ENCODE measurements around the gene TMEM250. TPM values are rescaled to one million over a fixed set of nuclear protein-coding genes. Genes with fewer than 3 reads are reported as not detected.
A peak's percentile ranks its signal among the peaks of the same experiment; 100 is the strongest.
"Not testable (repeated sequence)": the region's sequence is repeated elsewhere in the genome, so short reads cannot be mapped to it uniquely, and the experiment has no call there.

Gene TMEM250
- total RNA-seq, 2 donors from 2014 or later = 25.0 to 29.1 TPM

- no peak for DNase-seq (ENCODE audit: low spot score)
- intact Hi-C loops (cut with DNase I) = no loop called here
Observed at GRCh38 chr9:136104488-136104800, 14.2 kb downstream of the TMEM250 start.

GRCh38 chr9:136103651-136104487 lies 14.8 kb downstream of the TMEM250 start:
- intact Hi-C loops (cut with DNase I) = no loop called here
- DNase-seq (ENCODE audit: low spot score) = no peak

- intact Hi-C loops (cut with DNase I) = not testable (repeated sequence)
Observed at GRCh38 chr9:136101615-136102074, 17.0 kb downstream of the TMEM250 start.

GRCh38 chr9:136100700-136101614 lies 17.7 kb downstream of the TMEM250 start:
- intact Hi-C loops (cut with DNase I) = no loop called here
- DNase-seq (ENCODE audit: low spot score) = no peak

More at GRCh38 chr9:136101615-136102074, 17.0 kb downstream of the TMEM250 start:
- DNase-seq (ENCODE audit: low spot score) = not testable (repeated sequence)

GRCh38 chr9:136099542-136099941 lies 19.1 kb downstream of the TMEM250 start:
- intact Hi-C loops (cut with DNase I) = no loop called here
- DNase-seq (ENCODE audit: low spot score) = no peak

GRCh38 chr9:136098844-136099243 lies 19.8 kb downstream of the TMEM250 start:
- intact Hi-C loops (cut with DNase I) = no loop called here
- no peak for DNase-seq (ENCODE audit: low spot score)

GRCh38 chr9:136098210-136098609 lies 20.5 kb downstream of the TMEM250 start:
- DNase-seq (ENCODE audit: low spot score) = no peak
- intact Hi-C loops (cut with DNase I) = no loop called here

DNA sequence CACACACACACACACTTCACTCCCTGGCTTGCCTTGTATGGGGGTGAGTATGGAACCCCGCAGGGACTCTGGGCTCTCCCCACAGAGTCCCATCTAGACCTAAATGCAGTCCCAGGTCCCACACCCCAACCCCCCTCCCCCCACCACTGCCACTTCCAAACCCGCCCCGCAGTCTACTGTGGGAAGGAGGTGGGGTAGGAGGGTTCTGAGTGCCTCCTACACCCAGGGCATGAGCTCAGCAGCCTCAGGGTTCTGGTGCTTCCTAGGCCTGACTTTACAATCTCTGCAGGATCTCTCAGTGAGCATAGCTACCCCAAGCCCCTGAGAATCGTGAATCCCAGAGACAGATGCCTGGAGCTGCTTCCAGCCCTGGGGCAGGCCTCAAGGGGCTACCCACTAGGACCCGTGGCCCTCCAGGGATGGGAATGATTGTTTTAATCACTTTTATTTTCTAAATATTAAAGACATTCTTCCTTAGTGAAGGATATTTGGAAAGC lies 22.1 kb downstream of the TMEM250 start:
- intact Hi-C loops (cut with DNase I) = no loop called here
- DNase-seq (ENCODE audit: low spot score) = no peak

GRCh38 chr9:136095070-136096058 lies 23.3 kb downstream of the TMEM250 start, which contains the start of gene NACC2:
Gene NACC2, minus strand, starts transcription at chr9:136095289. Its CDS starts 44,768 bp downstream, at chr9:136050521.
- DNase-seq (ENCODE audit: low spot score) = peak; percentile 89
- intact Hi-C loops (cut with DNase I) = no loop called here

GRCh38 chr9:136093995-136094881 lies 24.4 kb downstream of the TMEM250 start:
- DNase-seq (ENCODE audit: low spot score) = peak; percentile 93
- intact Hi-C loops (cut with DNase I) = loop anchor here in 1 of 2 donors (5.0 kb wide), 1 partner anchor 908 kb away; no protein-coding TSS in a partner anchor

GRCh38 chr9:136093346-136093986 lies 25.2 kb downstream of the TMEM250 start:
- intact Hi-C loops (cut with DNase I) = loop anchor here in 1 of 2 donors (5.0 kb wide), 1 partner anchor 909 kb away; no protein-coding TSS in a partner anchor

GRCh38 chr9:136092741-136093140 lies 25.9 kb downstream of the TMEM250 start:
- no peak for DNase-seq (ENCODE audit: low spot score)
- intact Hi-C loops (cut with DNase I) = loop anchor here in 1 of 2 donors (5.0 kb wide), 1 partner anchor 910 kb away; no protein-coding TSS in a partner anchor

More at GRCh38 chr9:136093346-136093986, 25.2 kb downstream of the TMEM250 start:
- DNase-seq (ENCODE audit: low spot score) = no peak

DNA sequence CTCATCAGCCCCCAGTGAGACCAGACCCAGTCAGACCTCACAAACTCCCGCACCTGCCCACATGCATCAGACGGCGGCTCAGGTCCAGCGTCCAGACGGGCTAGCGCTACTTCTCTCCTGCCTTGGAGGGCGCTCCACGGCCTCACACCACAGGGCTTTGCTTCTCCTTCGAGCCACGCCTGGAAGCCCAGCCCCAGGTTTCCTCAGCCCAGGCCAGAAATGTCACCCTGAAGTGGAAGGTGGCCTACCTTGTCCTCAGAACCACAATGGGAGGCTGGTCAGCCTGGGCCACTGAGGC lies 26.4 kb downstream of the TMEM250 start:
- intact Hi-C loops (cut with DNase I) = loop anchor here in 1 of 2 donors (5.0 kb wide), 1 partner anchor 910 kb away; no protein-coding TSS in a partner anchor
- DNase-seq (ENCODE audit: low spot score) = no peak

DNA sequence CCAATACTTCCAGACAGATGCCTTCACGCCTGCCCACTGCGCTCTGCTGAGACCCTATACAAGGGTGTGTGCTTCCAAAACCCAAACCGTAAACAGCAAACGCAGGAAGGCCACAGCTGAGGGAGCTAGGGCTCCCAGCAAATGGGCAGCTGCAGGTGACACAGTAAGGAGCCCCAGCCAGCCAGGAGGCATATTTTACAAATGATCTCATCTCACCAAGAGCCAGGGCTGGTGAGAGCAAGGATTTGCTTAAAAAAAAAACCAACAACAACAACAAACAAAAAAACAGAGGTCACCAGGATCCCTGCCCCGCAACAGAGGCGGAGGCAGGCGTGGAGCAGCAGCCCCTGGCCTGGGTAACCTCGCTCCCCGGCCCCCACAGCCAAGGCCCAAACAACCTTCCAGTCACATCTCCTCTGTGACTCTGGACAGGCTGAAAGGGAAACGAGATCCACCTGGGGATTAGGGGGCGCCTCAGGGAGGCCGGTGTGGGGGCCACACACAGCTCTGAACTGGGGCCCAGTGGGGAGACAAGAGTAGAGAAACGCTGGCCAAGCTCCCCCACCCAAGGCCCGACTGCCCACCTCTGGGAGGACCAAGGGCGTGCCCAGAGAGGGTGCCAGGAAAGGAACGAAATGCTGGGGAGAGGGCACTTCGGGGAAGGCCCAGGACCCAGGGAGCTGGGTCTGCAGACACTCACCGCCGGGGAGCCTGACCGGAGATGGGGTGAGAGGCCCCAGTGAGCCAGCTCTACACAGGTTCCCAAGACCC lies 26.9 kb downstream of the TMEM250 start:
- no peak for DNase-seq (ENCODE audit: low spot score)
- intact Hi-C loops (cut with DNase I) = loop anchor here in 1 of 2 donors (5.0 kb wide), 1 partner anchor 911 kb away; no protein-coding TSS in a partner anchor

DNA sequence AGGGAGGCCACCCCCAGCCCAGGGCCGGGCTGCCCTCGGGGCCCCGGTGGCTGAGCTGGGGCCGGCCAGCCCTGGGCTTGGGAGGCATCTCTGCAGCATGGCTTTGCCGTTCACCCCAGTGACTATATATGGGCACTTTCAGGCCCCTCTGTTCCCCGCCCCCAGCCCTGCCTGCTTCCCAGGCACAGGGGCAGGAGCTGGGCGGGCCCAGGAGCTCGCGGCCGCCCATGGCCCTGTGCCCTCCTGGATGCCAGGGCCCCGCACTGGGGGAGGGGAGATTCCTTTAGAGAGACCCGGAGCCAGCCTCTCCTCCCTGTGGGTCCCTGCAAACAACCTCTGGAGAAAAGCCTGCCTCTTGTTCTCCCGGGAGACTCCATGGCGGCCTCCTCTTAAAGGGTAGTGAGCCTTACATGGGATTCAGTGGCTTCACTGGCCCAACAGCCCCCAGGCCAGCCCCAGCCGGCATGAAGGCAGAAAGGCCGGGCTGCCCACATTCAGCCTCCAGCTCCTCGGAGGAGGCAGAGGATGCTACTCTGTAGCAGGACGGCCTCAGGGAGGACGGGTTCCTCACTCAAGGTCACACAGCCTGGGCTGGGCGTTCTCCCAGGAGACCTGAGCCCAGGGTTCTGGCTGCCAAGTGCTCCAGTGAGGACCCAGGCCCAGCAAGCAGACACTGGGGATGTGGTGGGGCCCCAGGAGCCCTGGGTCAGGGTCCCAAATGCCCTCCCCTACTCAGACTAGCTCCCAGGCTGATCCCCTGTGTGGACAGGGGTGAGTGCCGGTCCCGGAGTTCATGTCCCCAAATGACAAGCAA lies 27.7 kb downstream of the TMEM250 start:
- intact Hi-C loops (cut with DNase I) = loop anchor here in 1 of 2 donors (5.0 kb wide), 1 partner anchor 911 kb away; no protein-coding TSS in a partner anchor
- DNase-seq (ENCODE audit: low spot score) = no peak
